Measurements from ENCODE around the gene FOXL3.

FOXL3 gene

GRCh38 chr7:255721-256361, 34.1 kb upstream of the FOXL3 start:
- TF ChIP-seq CTCF (IDR thresholded peaks at IDR 0.05; ENCODE audit: borderline replicate concordance, insufficient read depth, low read depth, low read length), result no peak
- H3K4me3 ChIP-seq (ENCODE audit: low read depth, low read length), result no peak overlapping the region

- no peak for TF ChIP-seq CTCF (IDR thresholded peaks at IDR 0.05; ENCODE audit: borderline replicate concordance, insufficient read depth, low read depth, low read length)
These were observed 33.5 kb upstream of the FOXL3 start for GRCh38 chr7:256461-256940.

GRCh38 chr7:256981-257646, 32.9 kb upstream of the FOXL3 start:
- H3K4me3 ChIP-seq (ENCODE audit: low read depth, low read length), result no peak overlapping the region
- TF ChIP-seq CTCF (IDR thresholded peaks at IDR 0.05; ENCODE audit: borderline replicate concordance, insufficient read depth, low read depth, low read length), result no peak

More at GRCh38 chr7:256461-256940, 33.5 kb upstream of the FOXL3 start:
- no peak overlapping the region for H3K4me3 ChIP-seq (ENCODE audit: low read depth, low read length)

GRCh38 chr7:257647-257992, 32.4 kb upstream of the FOXL3 start:
- no peak overlapping the region for H3K4me3 ChIP-seq (ENCODE audit: low read depth, low read length)
- no peak for TF ChIP-seq CTCF (IDR thresholded peaks at IDR 0.05; ENCODE audit: borderline replicate concordance, insufficient read depth, low read depth, low read length)

- H3K4me3 ChIP-seq (ENCODE audit: low read depth, low read length), result no peak overlapping the region
- no peak for TF ChIP-seq CTCF (IDR thresholded peaks at IDR 0.05; ENCODE audit: borderline replicate concordance, insufficient read depth, low read depth, low read length)
These were observed 31.3 kb upstream of the FOXL3 start for GRCh38 chr7:258476-259190.

GRCh38 chr7:259191-259505, 30.8 kb upstream of the FOXL3 start:
- TF ChIP-seq CTCF (IDR thresholded peaks at IDR 0.05; ENCODE audit: borderline replicate concordance, insufficient read depth, low read depth, low read length), result no peak
- no peak overlapping the region for H3K4me3 ChIP-seq (ENCODE audit: low read depth, low read length)
